ENCODE data around the gene OTOA.
A peak's percentile ranks its signal among the peaks of the same experiment; 100 is the strongest.
"Not testable (repeated sequence)": the region's sequence is repeated elsewhere in the genome, so short reads cannot be mapped to it uniquely, and the experiment has no call there.

Gene OTOA

GRCh38 chr16:21683184-21683583, 19.4 kb downstream of the OTOA start:
- DNase-seq = no peak

GRCh38 chr16:21684199-21684598, 20.4 kb downstream of the OTOA start:
- DNase-seq = no peak

DNA sequence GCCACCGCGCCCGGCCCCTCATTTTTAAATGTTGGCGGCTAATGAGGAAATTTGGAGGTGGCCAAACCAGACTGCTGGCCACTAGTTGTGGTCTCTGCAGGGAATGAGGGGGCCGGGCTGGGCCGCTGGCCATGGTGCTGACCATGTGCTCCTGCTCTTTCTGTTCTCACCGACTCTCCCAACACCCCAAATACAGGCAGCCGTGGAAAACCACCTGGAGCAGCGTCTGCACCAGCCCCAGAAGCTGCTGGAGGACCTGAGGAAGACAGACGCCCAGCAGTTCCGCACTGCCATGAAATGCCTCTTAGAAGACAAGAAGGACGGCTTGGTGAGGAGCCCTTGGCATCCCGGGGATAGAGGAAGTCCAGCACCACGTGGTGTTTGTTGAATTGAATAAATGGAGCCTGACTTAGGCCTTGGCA, 21.3 kb downstream of the OTOA start:
- DNase-seq = no peak

DNA sequence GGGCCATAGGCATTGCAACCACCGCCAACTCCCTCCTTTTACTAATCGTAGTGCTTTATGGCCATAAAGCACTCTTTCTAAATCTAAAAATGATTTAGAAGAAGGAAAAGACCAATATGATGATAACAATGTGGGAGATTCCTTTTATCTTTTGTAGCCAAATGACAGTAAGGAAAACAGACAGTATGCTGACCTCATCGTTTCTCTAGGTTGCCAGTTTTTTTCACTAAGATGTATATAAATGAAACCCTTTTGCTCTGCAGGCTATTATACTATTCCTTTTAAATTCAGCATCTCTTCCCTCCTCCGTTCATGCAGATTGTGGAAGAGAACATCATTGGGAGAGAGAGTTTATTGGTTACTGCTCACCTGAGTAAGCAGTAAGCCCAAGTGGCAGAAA, 25.3 kb downstream of the OTOA start:
- DNase-seq = no peak

DNA sequence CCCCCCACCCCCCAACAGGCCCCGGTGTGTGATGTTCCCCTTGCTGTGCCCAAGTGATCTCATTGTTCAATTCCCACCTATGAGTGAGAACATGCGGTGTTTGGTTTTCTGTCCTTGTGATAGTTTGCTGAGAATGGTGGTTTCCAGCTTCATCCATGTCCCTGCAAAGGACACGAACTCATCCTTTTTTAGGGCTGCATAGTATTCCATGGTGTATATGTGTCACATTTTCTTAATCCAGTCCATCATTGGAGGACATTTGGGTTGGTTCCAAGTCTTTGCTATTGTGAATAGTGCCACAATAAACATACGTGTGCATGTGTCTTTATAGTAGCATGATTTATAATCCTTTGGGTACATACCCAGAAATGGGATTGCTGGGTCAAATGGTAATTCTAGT, 27.2 kb downstream of the OTOA start:
- DNase-seq = not testable (repeated sequence)

GRCh38 chr16:21694609-21695008, 30.8 kb downstream of the OTOA start:
- no peak for DNase-seq

DNA sequence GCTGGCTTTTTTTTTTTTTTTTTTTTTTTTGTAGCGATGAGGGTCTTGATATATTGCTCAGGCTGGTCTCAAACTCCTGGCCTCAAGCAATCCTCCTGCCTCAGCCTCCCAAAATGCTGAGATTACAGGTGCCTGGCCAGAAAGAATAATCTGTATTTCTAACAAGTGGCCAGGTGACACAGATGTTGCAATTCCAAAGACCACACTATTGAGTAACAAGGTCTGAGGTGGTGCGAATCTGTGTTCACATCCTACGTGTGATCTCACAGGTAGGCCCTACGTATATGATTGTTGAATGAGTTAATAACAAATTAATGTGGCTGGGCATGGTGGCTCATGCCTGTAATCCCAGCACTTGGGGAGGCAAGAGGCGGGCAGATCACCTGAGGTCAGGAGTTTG, 33.3 kb downstream of the OTOA start:
- DNase-seq = no peak

DNA sequence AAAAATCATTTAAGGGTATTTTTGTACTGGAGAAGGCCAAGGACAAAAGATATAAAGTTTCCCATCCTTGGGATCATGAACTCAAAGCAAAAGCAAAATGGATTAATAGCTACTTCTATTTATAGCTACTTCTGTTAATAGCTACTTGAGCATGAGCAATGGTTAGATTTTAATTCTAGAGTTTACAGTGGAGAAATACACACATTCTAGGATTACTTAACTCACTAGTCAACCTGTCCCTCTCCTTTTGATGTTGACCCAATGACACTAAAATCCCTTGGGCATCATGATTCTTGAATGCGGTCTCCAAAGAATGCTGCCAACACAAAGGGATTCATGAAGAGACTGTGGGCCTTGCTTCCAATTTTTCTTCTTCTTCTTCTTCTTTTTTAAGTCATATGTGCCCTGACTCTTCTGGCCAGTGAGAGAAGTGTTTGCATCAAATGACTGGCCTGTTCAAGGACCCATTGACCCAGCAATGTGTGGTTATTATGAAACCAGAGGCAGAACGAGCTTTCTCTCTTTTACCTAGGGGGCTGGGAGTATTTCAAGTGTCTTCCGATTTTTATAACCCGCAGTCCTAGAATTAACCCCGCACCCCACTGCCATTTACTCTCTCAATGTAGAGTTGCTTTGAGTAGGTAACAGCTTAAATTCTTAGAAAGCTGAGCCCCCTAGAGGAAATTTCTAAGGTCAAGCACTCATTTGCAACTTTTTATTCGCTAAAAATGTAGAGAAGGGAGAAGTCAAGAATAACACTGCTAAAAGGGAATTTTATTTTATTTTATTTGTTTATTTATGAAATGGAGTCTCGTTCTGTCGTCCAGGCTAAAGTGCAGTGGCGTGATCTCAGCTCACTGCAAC, 34.6 kb downstream of the OTOA start:
- DNase-seq = no peak

DNA sequence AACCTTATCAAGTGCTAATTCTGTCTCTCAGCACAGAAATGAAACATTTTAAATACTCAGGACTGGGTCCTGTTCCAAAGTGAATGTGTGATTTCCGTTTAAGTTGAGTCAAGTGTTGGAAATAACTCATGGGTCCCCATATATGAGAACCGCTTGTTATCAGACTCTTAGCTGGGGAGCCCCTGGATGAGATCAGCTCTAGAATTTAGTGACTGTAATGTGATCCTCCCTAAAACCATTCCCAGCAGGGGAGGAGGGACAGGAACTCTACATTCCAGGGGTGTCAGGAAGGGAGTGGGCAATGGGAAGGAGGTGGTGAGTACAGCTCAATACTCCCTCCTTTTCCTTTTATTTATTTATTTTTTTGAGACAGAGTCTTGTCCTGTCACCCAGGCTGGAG, 37.5 kb downstream of the OTOA start:
- no peak for DNase-seq

DNA sequence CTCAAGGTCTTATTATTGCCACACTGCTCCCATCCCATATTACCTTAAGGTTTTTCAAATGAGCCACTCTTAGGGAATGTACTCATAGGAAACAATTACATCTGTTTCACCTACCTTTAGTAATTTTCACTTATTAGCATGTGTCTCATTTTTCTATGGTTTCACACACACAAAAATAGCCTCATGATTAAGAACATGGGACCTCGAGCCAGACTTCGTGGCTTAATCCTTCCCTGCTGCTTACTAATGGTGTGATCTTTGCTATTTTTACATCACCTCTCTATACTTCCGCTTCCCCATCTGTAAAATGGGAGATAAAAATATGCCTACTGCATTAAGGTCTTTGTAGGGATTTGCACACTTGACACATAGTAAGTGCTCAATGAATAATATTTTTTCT, 38.5 kb downstream of the OTOA start:
- DNase-seq = no peak

GRCh38 chr16:21703156-21703555, 39.4 kb downstream of the OTOA start:
- no peak for DNase-seq

DNA sequence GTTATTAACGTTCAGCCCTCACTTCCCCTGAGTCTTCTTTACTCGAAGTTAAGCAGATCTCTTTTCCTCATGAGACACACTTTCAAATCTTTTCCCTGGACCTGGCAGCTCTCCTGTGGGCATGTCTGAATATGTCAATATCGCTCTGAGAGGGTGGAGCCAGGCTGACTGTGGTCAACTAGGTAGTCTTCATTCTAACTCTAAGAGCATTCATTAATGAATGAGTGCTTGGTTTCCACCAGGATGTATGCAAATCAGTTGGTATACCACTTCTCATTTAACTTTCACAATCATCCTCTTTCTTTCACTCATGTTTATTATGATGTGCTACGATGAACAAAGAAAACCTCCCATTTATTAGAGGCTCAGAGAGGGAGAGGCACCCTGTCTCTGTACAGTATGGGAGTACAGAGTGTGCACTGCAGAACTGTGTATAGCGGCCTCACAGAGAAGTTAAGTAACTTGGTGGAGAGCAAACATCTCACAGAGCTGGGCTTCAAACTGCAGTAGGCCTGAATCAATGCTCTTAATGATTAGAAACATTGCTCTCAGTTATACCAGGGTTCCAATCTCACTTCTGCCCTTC, 39.9 kb downstream of the OTOA start:
- no peak for DNase-seq

GRCh38 chr16:21704266-21704665, 40.5 kb downstream of the OTOA start:
- DNase-seq = no peak

DNA sequence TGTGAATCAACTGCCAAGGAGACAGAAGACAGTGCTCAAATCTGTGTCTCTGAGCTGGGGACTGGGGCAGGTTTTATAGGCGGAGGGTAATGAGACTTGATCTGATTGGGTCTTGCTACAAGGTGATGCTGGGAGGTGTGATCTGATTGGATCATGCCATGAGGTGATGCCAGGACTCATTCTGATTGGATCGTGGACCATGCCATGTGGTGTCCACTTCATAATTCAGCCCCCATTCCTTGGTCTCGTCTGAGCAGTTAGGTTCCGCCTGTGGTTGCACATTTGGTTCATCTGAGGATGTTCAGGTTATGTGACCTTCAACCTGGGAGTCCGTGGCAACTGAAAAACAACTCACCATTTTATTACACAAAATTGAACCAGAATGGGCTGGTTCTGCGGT, 41.0 kb downstream of the OTOA start:
- DNase-seq = no peak

- peak; percentile 42 for DNase-seq
Observed at GRCh38 chr16:21708533-21709115, 44.9 kb downstream of the OTOA start.

DNA sequence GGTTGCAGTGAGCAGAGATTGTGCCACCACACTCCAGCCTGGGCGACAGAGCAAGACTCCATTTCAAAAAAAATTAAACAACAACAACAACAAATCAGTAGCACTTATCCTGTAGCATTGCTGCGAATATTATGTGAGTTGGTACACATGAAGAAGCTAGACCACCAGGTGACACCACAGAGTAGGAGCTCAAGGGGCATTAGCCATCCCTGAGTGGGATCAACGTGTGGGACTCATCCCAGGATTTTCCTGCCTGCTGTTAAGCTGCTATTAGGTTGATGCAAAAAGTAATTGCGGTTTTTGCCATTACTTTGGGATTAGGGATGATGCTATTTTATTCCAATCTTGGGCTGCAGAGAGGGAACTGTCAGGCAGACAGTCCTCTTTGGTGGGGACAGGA, 47.2 kb downstream of the OTOA start:
- no peak for DNase-seq

DNA sequence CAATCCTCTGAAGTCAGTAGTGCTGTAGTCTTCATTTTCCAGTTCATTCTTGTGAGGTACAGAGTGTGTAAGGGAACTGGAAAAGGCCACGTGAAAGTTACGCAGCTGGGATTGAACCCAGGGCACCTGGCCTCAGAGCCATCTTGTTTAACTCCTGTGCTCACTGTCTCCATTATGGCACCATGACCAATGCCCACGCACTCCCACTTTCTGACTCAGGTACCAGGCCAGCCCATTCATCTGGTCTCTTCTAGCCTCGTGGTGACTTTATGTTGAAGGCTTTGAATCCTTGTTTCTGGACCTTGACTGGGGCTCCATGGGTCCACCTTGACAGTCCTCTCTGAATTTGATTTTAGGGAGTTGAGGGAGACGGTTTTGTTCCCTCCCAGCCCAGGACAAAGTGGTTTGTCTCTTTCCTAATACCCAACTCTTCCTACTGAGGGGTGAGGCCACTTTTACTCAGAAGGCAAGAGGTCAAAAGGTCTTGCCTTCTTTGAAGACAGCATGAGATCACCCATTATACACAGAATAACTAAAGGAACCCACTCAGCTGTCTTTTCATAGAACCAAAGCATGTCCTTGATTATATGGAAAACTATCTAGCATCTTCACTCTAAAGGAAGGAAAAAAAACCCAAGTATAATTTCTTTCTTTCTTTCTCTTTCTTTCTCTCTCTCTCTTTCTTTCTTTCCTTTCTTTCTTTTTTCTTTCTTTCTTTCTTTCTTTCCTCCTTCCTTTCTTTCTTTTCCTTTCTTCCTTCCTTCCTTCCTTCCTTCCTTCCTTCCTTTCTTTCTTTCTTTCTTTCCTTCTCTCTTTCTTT, 50.0 kb downstream of the OTOA start:
- no peak for DNase-seq

DNA sequence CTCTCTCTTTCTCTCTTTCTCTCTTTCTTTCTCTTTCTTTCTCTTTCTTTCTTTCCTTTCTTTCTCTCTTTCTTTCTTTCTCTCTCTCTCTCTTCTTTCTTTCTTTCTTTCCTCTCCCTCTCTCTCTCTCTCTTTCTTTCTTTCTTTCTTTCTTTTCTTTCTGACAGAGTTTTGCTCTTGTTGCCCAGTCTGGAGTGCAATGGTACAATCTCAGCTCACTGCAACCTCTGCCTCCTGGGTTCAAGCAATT, 50.5 kb downstream of the OTOA start:
- not testable (repeated sequence) for DNase-seq

DNA sequence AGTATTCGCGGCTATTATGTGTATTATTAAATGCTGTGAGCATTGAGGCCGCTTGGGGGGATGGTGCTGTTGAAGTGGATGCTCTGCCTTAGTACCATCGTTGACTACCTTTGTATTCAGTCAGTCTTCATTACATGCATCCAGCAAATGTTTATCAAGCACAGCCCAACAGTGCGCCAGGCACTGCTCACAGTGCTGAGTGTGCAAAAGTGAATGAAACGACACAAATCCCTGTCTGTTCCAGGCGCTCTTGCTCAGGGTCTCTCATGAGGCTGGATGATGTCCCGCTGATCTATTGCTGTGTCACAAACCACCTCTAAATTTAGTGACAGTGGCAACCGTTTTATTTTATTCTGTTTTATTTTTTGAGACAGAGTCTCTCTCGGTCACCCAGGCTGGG, 53.8 kb downstream of the OTOA start:
- DNase-seq = no peak

GRCh38 chr16:21719283-21719682, 55.5 kb downstream of the OTOA start:
- no peak for DNase-seq

DNA sequence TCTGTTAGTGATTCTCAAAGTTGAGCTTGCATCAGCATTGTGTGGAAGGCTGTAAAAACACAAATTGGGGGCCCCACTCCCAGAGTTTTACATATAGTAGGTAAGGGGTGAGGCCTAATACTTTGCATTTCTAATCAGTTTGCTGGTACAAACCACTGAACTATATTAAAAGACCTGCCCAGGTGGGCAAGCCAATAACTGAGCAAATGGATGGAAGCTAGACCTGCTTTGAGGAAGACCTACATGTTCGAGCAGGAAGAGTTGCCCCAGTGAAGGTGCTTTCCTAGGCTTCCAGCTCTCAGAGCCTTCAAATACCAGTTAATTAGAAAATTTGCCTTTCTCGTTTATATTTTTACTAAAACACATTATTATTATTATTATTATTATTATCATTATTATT, 56.8 kb downstream of the OTOA start:
- no peak for DNase-seq

DNA sequence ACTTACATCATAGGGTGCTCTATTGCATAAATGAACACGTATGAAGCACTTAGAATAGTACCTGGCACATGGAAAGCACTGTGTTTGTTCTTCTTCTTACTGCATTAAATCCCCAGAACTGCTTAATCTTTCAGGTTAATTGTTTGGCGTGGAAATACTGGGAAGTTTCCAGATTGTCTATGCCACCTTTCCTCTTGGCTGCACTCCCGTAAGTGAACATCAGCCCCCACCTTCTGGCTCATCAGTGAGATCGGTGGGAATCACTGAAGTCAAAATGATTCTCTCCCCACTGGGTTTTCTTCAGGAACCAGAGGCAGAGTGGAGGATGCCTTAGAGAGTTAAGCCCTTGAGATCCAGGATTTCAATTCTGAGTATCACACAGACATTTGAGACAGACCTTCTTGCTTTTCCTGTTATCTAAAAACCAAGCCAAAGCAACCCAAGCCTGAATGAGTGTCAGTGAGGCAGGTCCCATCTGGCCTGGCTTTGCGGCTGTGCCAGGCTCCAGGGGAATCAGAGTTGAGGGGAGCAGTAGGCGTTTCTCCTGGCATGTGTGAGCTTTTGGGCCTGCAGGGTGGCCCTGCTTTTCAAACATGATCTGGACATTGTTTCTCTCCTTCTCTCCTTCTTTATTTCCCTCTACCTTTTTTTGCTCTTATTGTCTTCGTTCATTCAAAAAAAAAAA, 59.1 kb downstream of the OTOA start:
- DNase-seq = no peak

GRCh38 chr16:21723532-21723931, 59.8 kb downstream of the OTOA start:
- no peak for DNase-seq
